ENCODE measurements around the gene LPAR1. TPM values are rescaled to one million over a fixed set of nuclear protein-coding genes. Genes with fewer than 3 reads are reported as not detected.

Gene LPAR1
- total and polyA plus RNA-seq, 2 donors (not counting 1 experiment from before 2014, with no cell fraction given) = 0.06 TPM; not detected in 1

DNA sequence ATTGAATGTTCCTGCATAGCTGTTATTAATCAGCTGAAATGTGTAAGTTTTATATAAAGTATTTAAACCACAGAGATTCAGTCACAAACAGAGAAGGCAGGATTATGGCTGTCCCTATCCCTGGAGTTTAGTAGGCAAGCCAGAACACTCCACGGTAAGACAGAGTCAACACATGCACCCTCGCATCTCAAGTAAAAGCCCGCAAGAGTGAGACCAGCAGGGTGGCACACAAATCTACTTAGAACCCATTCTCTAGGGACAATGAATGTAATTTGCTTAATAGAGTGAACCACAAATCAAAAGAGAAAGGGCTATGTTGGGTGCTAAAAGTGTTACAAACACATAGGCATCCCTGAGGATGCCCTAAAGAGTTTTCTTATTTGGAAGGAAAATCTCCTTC lies 35.1 kb downstream of the LPAR1 start:
- CTCF ChIA-PET = interaction anchor here (0.6 kb wide), 1 partner anchor 1441 kb away, joined by 3 read pairs; no protein-coding TSS in a partner anchor

DNA sequence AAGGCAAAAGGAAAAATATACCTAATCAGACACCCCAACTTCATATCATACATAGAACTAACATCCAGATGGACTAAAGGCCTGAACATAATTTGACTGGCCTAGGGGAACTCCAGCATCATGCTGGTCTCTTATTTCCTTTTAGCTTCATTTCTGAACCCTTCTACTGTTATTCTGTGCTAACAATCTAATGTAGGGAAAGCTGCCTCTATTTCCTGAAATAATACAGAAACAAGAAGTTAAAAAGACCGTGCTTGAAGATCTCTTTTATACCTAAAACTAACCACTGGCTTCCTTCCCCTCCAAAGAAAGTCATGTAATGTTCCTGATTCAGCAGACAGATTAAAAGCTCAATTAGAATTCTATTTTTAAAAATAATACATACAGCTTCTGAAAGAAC lies 36.7 kb downstream of the LPAR1 start:
- Histone ChIP-seq H3K27ac (ENCODE audit: low read length in 2 of 2) (no peak overlapping the region), H3K4me3 (ENCODE audit: control extremely low read depth in 1 of 5, extremely low read depth in 1 of 5, insufficient read depth in 1 of 5, low read depth in 2 of 5, low read length in 4 of 5) (no peak overlapping the region), H3K9me3 (ENCODE audit: control extremely low read depth in 1 of 3, control insufficient read depth in 2 of 3, insufficient read depth in 1 of 3, low read length in 2 of 3) (peaks cover 0 to 4% (median 0%) of the 10 kb centered on the region in 3 donors), H3K9ac (ENCODE audit: low read length) (no peak overlapping the region), H3K36me3 (replicated peaks in 1 of 2; ENCODE audit: control extremely low read depth in 1 of 2, control insufficient read depth in 1 of 2, extremely low read depth in 1 of 2, insufficient read depth in 2 of 2, low read length in 1 of 2) (no peaks in the 10 kb centered on the region), H3K4me2 (replicated peaks; ENCODE audit: low read depth, low read length, poor library complexity, severe bottlenecking) (no peak overlapping the region), H3K27me3 (replicated peaks in 1 of 4; ENCODE audit: control extremely low read depth in 1 of 4, control insufficient read depth in 3 of 4, insufficient read depth in 4 of 4, low read length in 3 of 4) (no peaks in the 10 kb centered on the region), H2AFZ (ENCODE audit: insufficient read depth, low read depth, low read length, poor library complexity, severe bottlenecking) (no peak overlapping the region), H3K4me1 (ENCODE audit: control insufficient read depth in 2 of 2, insufficient read depth in 2 of 2, low read length in 2 of 2) (no peaks in the 10 kb centered on the region), H3K79me2 (ENCODE audit: control insufficient read depth, insufficient read depth, low read length) (no peaks in the 10 kb centered on the region), H4K20me1 (ENCODE audit: control insufficient read depth, insufficient read depth, low read length, poor library complexity, severe bottlenecking) (no peaks in the 10 kb centered on the region)
- Mint-ChIP-seq H3K4me3 (no peak overlapping the region), H3K9me3 (ENCODE audit: insufficient read depth) (no peaks in the 10 kb centered on the region), H3K4me1 (peaks cover 4% of the 10 kb centered on the region), H3K27ac (no peak overlapping the region), H3K27me3 (no peaks in the 10 kb centered on the region)
- no peak for TF ChIP-seq EZH2 (IDR thresholded peaks at IDR 0.05; ENCODE audit: borderline replicate concordance, insufficient read depth, low read depth, low read length, poor library complexity, severe bottlenecking)
- TF ChIP-seq, protein P1, sequence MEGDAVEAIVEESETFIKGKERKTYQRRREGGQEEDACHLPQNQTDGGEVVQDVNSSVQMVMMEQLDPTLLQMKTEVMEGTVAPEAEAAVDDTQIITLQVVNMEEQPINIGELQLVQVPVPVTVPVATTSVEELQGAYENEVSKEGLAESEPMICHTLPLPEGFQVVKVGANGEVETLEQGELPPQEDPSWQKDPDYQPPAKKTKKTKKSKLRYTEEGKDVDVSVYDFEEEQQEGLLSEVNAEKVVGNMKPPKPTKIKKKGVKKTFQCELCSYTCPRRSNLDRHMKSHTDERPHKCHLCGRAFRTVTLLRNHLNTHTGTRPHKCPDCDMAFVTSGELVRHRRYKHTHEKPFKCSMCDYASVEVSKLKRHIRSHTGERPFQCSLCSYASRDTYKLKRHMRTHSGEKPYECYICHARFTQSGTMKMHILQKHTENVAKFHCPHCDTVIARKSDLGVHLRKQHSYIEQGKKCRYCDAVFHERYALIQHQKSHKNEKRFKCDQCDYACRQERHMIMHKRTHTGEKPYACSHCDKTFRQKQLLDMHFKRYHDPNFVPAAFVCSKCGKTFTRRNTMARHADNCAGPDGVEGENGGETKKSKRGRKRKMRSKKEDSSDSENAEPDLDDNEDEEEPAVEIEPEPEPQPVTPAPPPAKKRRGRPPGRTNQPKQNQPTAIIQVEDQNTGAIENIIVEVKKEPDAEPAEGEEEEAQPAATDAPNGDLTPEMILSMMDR (IDR thresholded peaks at IDR 0.05) = no peak
- no CpG with 5 or more reads among the region's 1 CpG for WGBS (ENCODE audit: insufficient coverage)
- ATAC-seq (ENCODE audit: low read depth) (no peak), DNase-seq (no peak)
- POLR2A ChIA-PET = no interaction called here
- intact Hi-C loops (cut with micrococcal nuclease) = no loop called here
- CTCF ChIA-PET = no interaction called here

More for the DNA sequence above, 35.1 kb downstream of the LPAR1 start:
- Mint-ChIP-seq H3K4me3 (no peak overlapping the region), H3K27ac (no peak overlapping the region), H3K9me3 (ENCODE audit: insufficient read depth) (no peaks in the 10 kb centered on the region), H3K4me1 (peaks cover 4% of the 10 kb centered on the region), H3K27me3 (no peaks in the 10 kb centered on the region)
- H3K4me1 ChIP-seq (ENCODE audit: control insufficient read depth in 2 of 2, insufficient read depth in 2 of 2, low read length in 2 of 2) = no peaks in the 10 kb centered on the region
- intact Hi-C loops (cut with micrococcal nuclease) = no loop called here
- WGBS (ENCODE audit: insufficient coverage) = 100% methylated on average over 1 of the region's 3 CpGs
- no peak overlapping the region for H2AFZ ChIP-seq (ENCODE audit: insufficient read depth, low read depth, low read length, poor library complexity, severe bottlenecking)
- H3K9ac ChIP-seq (ENCODE audit: low read length) = no peak overlapping the region
- TF ChIP-seq, protein P1 (IDR thresholded peaks at IDR 0.05) = no peak
- no peak for TF ChIP-seq EZH2 (IDR thresholded peaks at IDR 0.05; ENCODE audit: borderline replicate concordance, insufficient read depth, low read depth, low read length, poor library complexity, severe bottlenecking)
- H3K79me2 ChIP-seq (ENCODE audit: control insufficient read depth, insufficient read depth, low read length) = no peaks in the 10 kb centered on the region
- ATAC-seq (ENCODE audit: low read depth) (no peak), DNase-seq (no peak)
- no peak overlapping the region for H3K4me3 ChIP-seq (ENCODE audit: control extremely low read depth in 1 of 5, extremely low read depth in 1 of 5, insufficient read depth in 1 of 5, low read depth in 2 of 5, low read length in 4 of 5)
- POLR2A ChIA-PET = no interaction called here
- peaks cover 0 to 4% (median 0%) of the 10 kb centered on the region in 3 donors for H3K9me3 ChIP-seq (ENCODE audit: control extremely low read depth in 1 of 3, control insufficient read depth in 2 of 3, insufficient read depth in 1 of 3, low read length in 2 of 3)
- H3K27ac ChIP-seq (ENCODE audit: low read length in 2 of 2) = no peak overlapping the region
- no peaks in the 10 kb centered on the region for H3K36me3 ChIP-seq (replicated peaks in 1 of 2; ENCODE audit: control extremely low read depth in 1 of 2, control insufficient read depth in 1 of 2, extremely low read depth in 1 of 2, insufficient read depth in 2 of 2, low read length in 1 of 2)
- H3K4me2 ChIP-seq (replicated peaks; ENCODE audit: low read depth, low read length, poor library complexity, severe bottlenecking) = no peak overlapping the region
- H4K20me1 ChIP-seq (ENCODE audit: control insufficient read depth, insufficient read depth, low read length, poor library complexity, severe bottlenecking) = no peaks in the 10 kb centered on the region
- no peaks in the 10 kb centered on the region for H3K27me3 ChIP-seq (replicated peaks in 1 of 4; ENCODE audit: control extremely low read depth in 1 of 4, control insufficient read depth in 3 of 4, insufficient read depth in 4 of 4, low read length in 3 of 4)

Measured in B cell (primary cell).